HG02840 (cell line): Measurements from ENCODE around the gene S100B.

ENCODE experiments used
- ATAC-seq: cut with Tn5 transposase; IDR thresholded peaks from one replicate; pipeline ENCODE4 v1.9.1; 2021; ENCODE audit warnings: mild to moderate bottlenecking, moderate library complexity, moderate number of reproducible peaks; ENCODE audit not compliant: unreplicated experiment, low FRiP score

S100B gene

GRCh38 chr21:46628868-46629267 is 24.0 kb upstream of the S100B start:
- no peak for ATAC-seq

GRCh38 chr21:46627726-46628125 is 22.8 kb upstream of the S100B start:
- no peak for ATAC-seq

DNA sequence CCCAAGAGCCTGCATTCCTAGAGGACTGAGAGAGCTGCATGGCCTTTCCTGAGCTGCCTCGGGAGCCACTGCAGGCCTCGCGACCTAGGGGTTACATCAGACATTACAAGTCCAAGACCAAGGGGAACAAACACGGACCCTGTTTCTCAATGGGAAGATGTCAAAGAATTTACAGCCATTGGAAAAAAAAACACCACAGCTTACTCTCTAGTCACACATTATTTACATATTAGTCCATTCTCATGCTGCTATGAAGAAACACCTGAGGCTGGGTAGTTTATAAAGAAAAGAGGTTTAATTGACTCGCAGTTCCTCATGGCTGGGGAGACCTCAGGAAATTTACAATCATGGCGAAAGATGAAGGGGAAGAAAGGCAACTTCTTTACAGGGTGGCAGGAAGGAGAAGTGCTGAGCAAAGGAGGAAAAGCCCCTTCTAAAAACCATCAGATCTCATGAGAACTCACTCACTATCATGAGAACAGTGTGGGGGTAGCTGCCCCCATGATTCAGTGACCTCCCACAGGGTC is 22.2 kb upstream of the S100B start:
- ATAC-seq, result no peak

- ATAC-seq, result no peak
Measured at GRCh38 chr21:46626536-46626935, 21.7 kb upstream of the S100B start.

DNA sequence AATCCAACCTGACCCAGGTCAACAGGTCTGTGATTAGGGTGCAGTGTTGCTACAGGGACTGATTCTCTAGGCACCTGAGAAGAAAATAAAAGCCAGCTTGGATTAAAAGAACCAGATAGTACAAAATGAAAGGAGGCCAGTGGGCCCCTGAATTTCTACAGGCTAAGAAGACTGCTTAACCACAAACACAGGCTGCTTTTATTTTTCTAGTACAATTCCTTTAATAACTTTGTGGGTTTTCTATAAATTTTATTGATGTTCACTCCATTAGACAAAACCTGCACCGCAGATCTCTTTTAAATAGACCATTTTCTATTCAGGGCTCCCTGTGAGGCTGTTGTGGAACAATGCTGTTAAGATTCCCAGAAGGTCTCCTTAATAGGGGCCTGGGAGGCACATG is 20.9 kb upstream of the S100B start:
- no peak for ATAC-seq

- no peak for ATAC-seq
Measured at GRCh38 chr21:46624050-46624449, 19.2 kb upstream of the S100B start.

DNA sequence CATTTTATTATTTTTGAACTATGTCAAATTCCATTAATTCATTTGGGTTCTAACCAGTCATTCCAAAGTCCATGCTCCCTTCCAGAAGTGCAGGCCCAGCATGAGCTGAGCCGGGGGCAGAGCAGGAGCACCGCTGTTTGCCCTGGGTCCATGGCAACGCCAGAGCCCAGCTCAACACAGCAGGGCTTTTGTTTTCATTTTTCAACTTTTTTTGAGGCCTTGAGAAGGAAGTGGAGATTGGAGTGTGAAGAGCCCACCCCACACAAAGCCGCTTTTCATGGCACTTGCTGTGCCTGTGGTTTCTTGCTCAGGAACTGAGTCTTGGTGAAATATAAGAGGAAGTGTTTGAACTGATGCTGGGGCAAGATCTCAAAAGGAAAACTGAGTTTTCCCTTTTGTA is 17.3 kb upstream of the S100B start:
- no peak for ATAC-seq

GRCh38 chr21:46621457-46622182 is 16.7 kb upstream of the S100B start:
- no peak for ATAC-seq

DNA sequence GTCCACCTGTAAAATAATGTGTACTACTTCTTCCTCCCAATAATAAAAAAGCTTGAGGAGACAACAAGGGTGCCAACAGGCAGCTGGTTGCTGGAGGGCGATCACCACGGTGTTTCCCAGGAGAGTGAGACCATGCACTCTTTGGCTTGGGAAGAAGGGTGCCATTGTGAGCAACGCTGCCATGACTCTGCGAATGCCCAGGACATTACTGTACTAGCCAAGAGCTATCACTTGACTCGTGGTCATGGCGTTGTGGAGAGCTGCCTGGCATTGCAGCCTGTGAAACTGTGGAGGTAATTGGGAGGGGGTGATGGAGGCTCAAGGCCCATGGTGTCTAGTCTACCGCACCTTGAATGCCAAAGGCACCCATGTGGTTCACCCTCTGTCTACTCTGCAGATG is 16.0 kb upstream of the S100B start:
- no peak for ATAC-seq

DNA sequence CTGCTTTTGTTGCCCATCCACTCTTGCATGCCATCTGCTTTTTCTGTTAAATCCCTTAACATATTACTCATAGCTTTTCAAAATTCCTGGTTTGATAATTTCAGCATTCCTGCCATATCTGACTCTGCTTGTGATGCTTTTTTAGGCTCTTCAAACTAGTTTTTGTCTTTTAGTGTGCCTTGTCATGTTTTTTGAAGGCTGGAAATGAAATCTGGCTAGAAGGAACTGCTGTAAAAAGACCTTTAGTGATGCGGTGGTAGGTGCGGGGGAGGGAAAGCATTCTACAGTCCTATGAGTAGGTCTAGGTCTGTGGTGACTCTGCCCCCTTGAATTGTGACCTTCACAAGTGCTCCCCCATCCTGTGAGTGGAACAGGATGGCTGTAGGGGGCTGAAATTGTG is 15.0 kb upstream of the S100B start:
- ATAC-seq, result no peak

GRCh38 chr21:46618738-46619379 is 14.0 kb upstream of the S100B start:
- ATAC-seq, result no peak

DNA sequence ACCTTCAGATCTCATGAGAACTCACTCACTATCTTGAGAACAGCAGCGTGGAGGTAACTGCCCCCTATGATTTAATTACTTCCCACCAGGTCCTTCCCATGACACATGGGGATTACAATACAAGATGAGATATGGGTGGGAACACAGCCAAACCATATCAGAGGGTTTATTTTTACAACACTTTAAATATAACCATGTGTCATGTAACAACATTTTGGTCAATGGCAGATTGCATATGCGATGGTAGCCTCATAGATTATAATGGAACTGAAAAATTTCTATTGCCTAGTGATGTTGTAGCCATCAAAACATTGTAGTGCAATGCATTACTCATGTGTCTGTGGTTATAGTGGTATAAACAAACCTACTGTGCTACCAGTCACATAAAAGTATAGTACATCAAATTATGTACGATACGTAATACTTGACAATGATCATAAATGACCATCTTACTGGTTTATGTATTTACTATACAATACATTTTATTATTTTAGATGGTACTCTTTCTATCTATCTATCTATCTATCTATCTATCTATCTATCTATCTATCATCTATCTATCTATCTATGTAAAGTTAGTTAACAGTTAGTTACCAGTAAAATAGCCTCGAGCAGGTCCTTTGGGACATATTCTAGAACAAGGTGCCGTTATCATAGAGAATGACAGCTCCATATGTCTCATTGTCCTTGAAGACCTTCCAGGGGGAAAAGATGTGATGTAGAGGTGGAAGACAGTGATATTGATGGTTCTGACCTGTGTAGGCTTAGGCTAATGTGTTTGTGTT is 12.6 kb upstream of the S100B start:
- no peak for ATAC-seq

DNA sequence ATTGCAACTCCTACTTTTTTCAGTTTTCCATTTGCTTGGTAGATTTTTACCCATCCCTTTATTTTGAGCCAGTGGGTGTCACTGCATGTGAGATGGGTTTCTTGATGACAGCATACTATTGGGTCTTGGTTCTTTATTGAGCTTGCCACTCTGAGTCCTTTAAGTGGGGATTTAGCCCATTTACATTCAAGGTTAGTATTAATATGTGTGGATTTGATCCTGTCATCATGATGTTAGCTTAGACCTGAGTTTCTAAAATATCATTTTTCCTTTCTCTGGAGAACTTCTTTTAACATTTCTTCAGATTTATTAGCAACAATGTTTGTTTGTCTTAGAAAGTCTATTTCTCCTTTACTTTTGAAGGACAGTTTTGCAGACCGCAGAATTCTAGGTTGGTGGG is 11.8 kb upstream of the S100B start:
- no peak for ATAC-seq

DNA sequence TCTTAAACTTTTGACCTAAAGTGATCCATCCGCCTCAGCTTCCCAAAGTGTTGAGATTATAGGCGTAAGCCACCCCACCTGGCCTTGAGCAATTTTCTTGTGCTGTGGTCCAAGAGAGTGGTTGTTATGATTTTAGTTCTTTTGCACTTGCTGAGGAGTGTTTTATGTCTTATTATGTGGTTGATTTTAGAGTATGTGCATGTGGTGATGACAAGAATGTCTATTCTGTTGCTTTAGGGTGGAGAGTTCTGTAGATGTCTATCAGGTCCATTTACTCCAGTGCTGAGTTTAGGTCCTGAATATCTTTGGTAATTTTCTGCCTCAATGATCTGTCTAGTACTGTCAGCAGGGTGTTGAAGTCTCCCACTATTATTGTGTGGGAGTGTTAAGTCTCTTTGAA is 11.2 kb upstream of the S100B start:
- no peak for ATAC-seq

- no peak for ATAC-seq
Measured at GRCh38 chr21:46613391-46613790, 8.5 kb upstream of the S100B start.

GRCh38 chr21:46610018-46610701 is 5.3 kb upstream of the S100B start:
- no peak for ATAC-seq

- no peak for ATAC-seq
Measured at GRCh38 chr21:46608672-46609111, 3.8 kb upstream of the S100B start.

DNA sequence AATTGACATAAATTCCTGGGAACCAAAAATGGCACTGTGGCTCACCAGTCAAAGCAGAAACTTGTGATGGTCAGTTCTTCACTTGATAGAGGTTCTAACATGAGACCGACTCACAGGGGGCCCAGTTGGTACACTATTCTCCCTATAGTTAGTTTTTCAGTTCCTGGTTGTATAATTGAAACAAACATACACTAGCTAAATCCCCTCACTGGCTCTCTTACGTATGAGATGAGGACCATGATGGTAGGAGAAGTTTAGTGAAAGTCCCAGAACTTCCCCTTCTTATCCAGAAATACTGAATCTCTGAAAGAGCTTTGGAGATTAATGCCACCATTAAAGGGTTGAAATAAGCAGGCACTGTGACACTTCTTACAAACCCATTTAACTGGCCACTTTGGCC is 2.8 kb upstream of the S100B start:
- no peak for ATAC-seq

GRCh38 chr21:46606427-46606813 is 1.5 kb upstream of the S100B start:
- ATAC-seq, result no peak

- no peak for ATAC-seq
Measured at GRCh38 chr21:46605767-46606426, 1.0 kb upstream of the S100B start.
